HCT116 (cell line): ENCODE measurements around the gene CDC45. TPM values are rescaled to one million over a fixed set of nuclear protein-coding genes. Genes with fewer than 3 reads are reported as not detected.

Experiments used
- ATAC-seq: fragments of 200-7000 bp; cut with Tn5 transposase; 2 replicates; pipeline ENCODE4 v1.9.1; 2020; ENCODE audit warnings: mild to moderate bottlenecking, moderate library complexity
- BruUV-seq: library from RNA; stranded (reverse); fragments of 400-500 nt; replicated peaks from 2 replicates; lab custom pipeline; 2021; lab: Mats Ljungman, UMichigan
- CTCF ChIA-PET: fragments of 300-600 bp; sonication (Branson Sonifier 250); formaldehyde crosslinking; loops from one replicate; lab custom pipeline; 2021; ENCODE audit warnings: antibody characterized with exemption; lab: Charles Lee
- POLR2A ChIA-PET: fragments of 300-600, 350-600 bp; sonication (Branson Sonifier 250); formaldehyde crosslinking; loops from one replicate; lab custom pipeline; 2021; ENCODE audit warnings: antibody characterized with exemption; lab: Charles Lee
- RAD21 ChIA-PET, 2 experiments: fragments of 300-600 bp; sonication (Branson Sonifier 250); formaldehyde crosslinking; loops; one replicate each; lab custom pipeline; 2023; ENCODE audit warnings: low total read pairs in 2 of 2; ENCODE audit not compliant: uncharacterized antibody in 2 of 2, unreplicated experiment in 2 of 2, low non-redundant PET in 1 of 2; lab: Charles Lee
- DNase-seq: peaks from one replicate; pipeline ENCODE4 v3.0.0-alpha.2; 2010; ENCODE audit warnings: low read depth, low spot score
- H2AFZ ChIP-seq: fragments of 200-600 bp; shearing (Covaris generic), sonication (generic); 2 replicates; pipeline ENCODE4 v1.6.1; 2017; ENCODE audit warnings: low read depth, mixed run types, mixed read lengths, antibody characterized with exemption, low read length; ENCODE audit not compliant: poor library complexity, severe bottlenecking
- H3K27ac ChIP-seq: 2 replicates; pipeline ENCODE4 v1.5.1; 2012; ENCODE audit warnings: low read depth, low read length
- H3K27me3 ChIP-seq: fragments of 200-600 bp; sonication (generic); 2 replicates; pipeline ENCODE4 v1.6.1; 2016; ENCODE audit warnings: mixed run types, low read length, mixed read lengths; ENCODE audit not compliant: insufficient read depth
- H3K36me3 ChIP-seq, 2 experiments: fragments of 200-500 bp in 1 of 2; fragments of 200-600 bp in 1 of 2; sonication (Bioruptor generic) in 1 of 2; sonication (generic) in 1 of 2; 2 replicates each; pipeline versions ENCODE4 v1.5.1 to v1.6.1; 2014 to 2016; ENCODE audit warnings: low read length in 2 of 2, inconsistent platforms in 1 of 2, mixed read lengths in 1 of 2, mixed run types in 1 of 2; ENCODE audit not compliant: insufficient read depth in 2 of 2, control insufficient read depth in 1 of 2
- H3K4me1 ChIP-seq, 2 experiments: fragments of 200-600 bp in 1 of 2; sonication (generic) in 1 of 2; 2 replicates each; pipeline versions ENCODE4 v1.5.1 to v1.6.1; 2012 to 2017; ENCODE audit warnings: low read length in 2 of 2, inconsistent platforms in 1 of 2, mild to moderate bottlenecking in 1 of 2, mixed read lengths in 1 of 2, mixed run types in 1 of 2, moderate library complexity in 1 of 2; ENCODE audit not compliant: insufficient read depth in 2 of 2, control insufficient read depth in 1 of 2
- H3K4me2 ChIP-seq: fragments of 200-600 bp; sonication (generic); 2 replicates; pipeline ENCODE4 v1.6.1; 2017; ENCODE audit warnings: mixed run types, low read length, mixed read lengths
- H3K4me3 ChIP-seq, 2 experiments: fragments of 200-600 bp in 1 of 2; sonication (generic) in 1 of 2; replicated peaks in 1 of 2; 2 replicates each; pipeline ENCODE4 v1.5.1; 2011 to 2016; ENCODE audit warnings: low read length in 2 of 2, control low read depth in 1 of 2, low read depth in 1 of 2, mild to moderate bottlenecking in 1 of 2, mixed read lengths in 1 of 2, mixed run types in 1 of 2
- H3K79me2 ChIP-seq: fragments of 200-600 bp; sonication (generic); 2 replicates; pipeline ENCODE4 v1.6.1; 2017; ENCODE audit warnings: mild to moderate bottlenecking, mixed run types, low read length, moderate library complexity, mixed read lengths; ENCODE audit not compliant: insufficient read depth
- H3K9ac ChIP-seq: fragments of 200-600 bp; sonication (generic); 2 replicates; pipeline ENCODE4 v1.6.1; 2016; ENCODE audit warnings: low read length, mixed read lengths
- H3K9me2 ChIP-seq: fragments of 200-600 bp; sonication (generic), shearing (Covaris generic); 2 replicates; pipeline ENCODE4 v1.6.1; 2017; ENCODE audit warnings: mixed run types, mild to moderate bottlenecking, moderate library complexity; ENCODE audit not compliant: insufficient read depth
- H3K9me3 ChIP-seq, 2 experiments: fragments of 200-500 bp in 1 of 2; fragments of 200-600 bp in 1 of 2; sonication (Bioruptor generic) in 1 of 2; sonication (generic) in 1 of 2; 2 replicates each; pipeline ENCODE4 v1.6.1; 2014 to 2017; ENCODE audit warnings: low read length in 2 of 2, mixed read lengths in 2 of 2, inconsistent platforms in 1 of 2, low read depth in 1 of 2, mild to moderate bottlenecking in 1 of 2, mixed run types in 1 of 2, moderate library complexity in 1 of 2; ENCODE audit not compliant: control insufficient read depth in 1 of 2, insufficient read depth in 1 of 2
- H4K20me1 ChIP-seq: fragments of 200-600 bp; sonication (generic), shearing (Covaris generic); 2 replicates; pipeline ENCODE4 v1.6.1; 2017; ENCODE audit warnings: mixed run types, mild to moderate bottlenecking, moderate library complexity; ENCODE audit not compliant: insufficient read depth
- ATF3 ChIP-seq: IDR thresholded peaks from 2 replicates; pipeline ENCODE4 v1.6.1; 2012
- EGR1 ChIP-seq: IDR thresholded peaks from 2 replicates; pipeline ENCODE4 v1.6.1; 2012; ENCODE audit warnings: low read depth
- ELF1 ChIP-seq: IDR thresholded peaks from 2 replicates; pipeline ENCODE4 v1.6.1; 2012; ENCODE audit warnings: low read depth, borderline replicate concordance
- EZH2 ChIP-seq: fragments of 200-600 bp; sonication (generic); IDR thresholded peaks from 2 replicates; pipeline ENCODE4 v1.6.1; 2017; ENCODE audit warnings: antibody characterized with exemption, mixed run types
- EZH2phosphoT487 ChIP-seq: fragments of 200-600 bp; IDR thresholded peaks from 2 replicates; pipeline ENCODE4 v1.6.1; 2018; ENCODE audit warnings: antibody characterized with exemption, borderline replicate concordance
- FOSL1 ChIP-seq: IDR thresholded peaks from 2 replicates; pipeline ENCODE4 v1.6.1; 2012; ENCODE audit warnings: low read depth
- MAX ChIP-seq: IDR thresholded peaks from 2 replicates; pipeline ENCODE4 v1.6.1; 2012
- POLR2A ChIP-seq: IDR thresholded peaks from 2 replicates; pipeline ENCODE4 v1.7.0; 2011; ENCODE audit warnings: borderline replicate concordance; ENCODE audit not compliant: insufficient read depth, insufficient read length; ENCODE audit errors: extremely low read depth
- POLR2AphosphoS5 ChIP-seq: IDR thresholded peaks from 2 replicates; pipeline ENCODE4 v1.6.1; 2011; ENCODE audit warnings: mild to moderate bottlenecking, low read depth, low read length, moderate library complexity
- REST ChIP-seq: IDR thresholded peaks from 2 replicates; pipeline ENCODE4 v1.6.1; 2012; ENCODE audit warnings: low read depth
- TCF7L2 ChIP-seq: IDR thresholded peaks from 2 replicates; pipeline ENCODE4 v1.7.0; 2011; ENCODE audit warnings: borderline replicate concordance, inconsistent platforms; ENCODE audit not compliant: insufficient read depth, insufficient read length; ENCODE audit errors: extremely low read depth
- YY1 ChIP-seq: IDR thresholded peaks from 2 replicates; pipeline ENCODE4 v1.6.1; 2011; ENCODE audit warnings: low read length, low read depth, moderate library complexity, mild to moderate bottlenecking; ENCODE audit not compliant: insufficient replicate concordance; ENCODE audit errors: extremely low read depth
- ZFX ChIP-seq: fragments of 450-650 bp; IDR thresholded peaks from 2 replicates; pipeline ENCODE4 v1.6.1; 2017
- intact Hi-C: fragments of 100-400 bp; cut with micrococcal nuclease; formaldehyde crosslinking; loops from 2 replicates; pipeline ENCODE4 v1.10.0; 2022
- total RNA-seq: library from RNA; stranded (reverse); gene quantifications from one replicate; pipeline ENCODE4 v1.2.1, GENCODE V29; 2021; ENCODE audit not compliant: unreplicated experiment
- TF ChIP-seq, protein P1 (sequence below): IDR thresholded peaks from 2 replicates; pipeline ENCODE4 v1.6.1; 2011; ENCODE audit warnings: mild to moderate bottlenecking, low read length, moderate library complexity; ENCODE audit not compliant: insufficient replicate concordance; ENCODE audit errors: extremely low read depth
- TF ChIP-seq, protein P2 (sequence below), 3 experiments: fragments of 200-600 bp in 1 of 3; sonication (generic) in 1 of 3; IDR thresholded peaks in 2 of 3; conservative IDR thresholded peaks in 1 of 3; 2 replicates each; pipeline ENCODE4 v1.5.1; 2012 to 2017; ENCODE audit warnings: low read depth in 2 of 3, low read length in 2 of 3, antibody characterized with exemption in 1 of 3, borderline replicate concordance in 1 of 3, control low read depth in 1 of 3, mild to moderate bottlenecking in 1 of 3, mixed read lengths in 1 of 3, mixed run types in 1 of 3, moderate library complexity in 1 of 3; ENCODE audit not compliant: insufficient read depth in 1 of 3

CDC45 gene
- total RNA-seq, 1 experiment from 2014 or later = 43.4 TPM

DNA sequence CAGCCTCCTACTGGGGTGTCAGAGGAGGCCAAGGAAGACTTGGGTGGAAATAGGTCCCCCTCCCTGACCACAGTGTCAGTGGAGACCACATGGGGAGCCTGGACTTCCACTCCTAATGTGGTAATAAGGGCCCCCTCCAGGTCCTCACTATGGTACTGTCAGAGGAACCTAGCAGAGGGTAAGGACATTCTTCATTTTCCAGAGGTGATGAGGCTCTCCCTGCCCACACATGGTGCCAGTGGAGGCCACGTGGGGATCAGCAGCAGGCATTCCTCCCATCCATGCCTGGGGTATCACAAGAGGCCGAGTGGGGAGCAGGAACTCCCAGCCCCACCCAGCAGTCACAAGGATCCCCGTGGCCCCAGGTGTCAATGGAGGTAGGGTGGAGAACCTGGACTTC is 51.0 kb downstream of the CDC45 start:
- no TSS peak for BruUV-seq
- no peaks in the 10 kb centered on the region for H3K9me3 ChIP-seq
- H3K79me2 ChIP-seq = no peaks in the 10 kb centered on the region
- peaks cover 0 to 5% of the 10 kb centered on the region in 2 experiments; a peak in 1 of 4 replicates for H3K4me1 ChIP-seq
- ATAC-seq (peak; percentile 52), DNase-seq (no peak)
- no peak overlapping the region for H3K4me2 ChIP-seq
- no peaks in the 10 kb centered on the region for H3K36me3 ChIP-seq
- TF ChIP-seq ATF3 = no peak
- no peak for TF ChIP-seq EZH2phosphoT487
- no peak for TF ChIP-seq EZH2
- no peak for TF ChIP-seq POLR2AphosphoS5
- no peak for TF ChIP-seq YY1
- TF ChIP-seq REST = no peak
- no peak for TF ChIP-seq ZFX
- TF ChIP-seq EGR1 = no peak
- TF ChIP-seq ELF1 = no peak
- no peak for TF ChIP-seq FOSL1
- TF ChIP-seq, protein P1, sequence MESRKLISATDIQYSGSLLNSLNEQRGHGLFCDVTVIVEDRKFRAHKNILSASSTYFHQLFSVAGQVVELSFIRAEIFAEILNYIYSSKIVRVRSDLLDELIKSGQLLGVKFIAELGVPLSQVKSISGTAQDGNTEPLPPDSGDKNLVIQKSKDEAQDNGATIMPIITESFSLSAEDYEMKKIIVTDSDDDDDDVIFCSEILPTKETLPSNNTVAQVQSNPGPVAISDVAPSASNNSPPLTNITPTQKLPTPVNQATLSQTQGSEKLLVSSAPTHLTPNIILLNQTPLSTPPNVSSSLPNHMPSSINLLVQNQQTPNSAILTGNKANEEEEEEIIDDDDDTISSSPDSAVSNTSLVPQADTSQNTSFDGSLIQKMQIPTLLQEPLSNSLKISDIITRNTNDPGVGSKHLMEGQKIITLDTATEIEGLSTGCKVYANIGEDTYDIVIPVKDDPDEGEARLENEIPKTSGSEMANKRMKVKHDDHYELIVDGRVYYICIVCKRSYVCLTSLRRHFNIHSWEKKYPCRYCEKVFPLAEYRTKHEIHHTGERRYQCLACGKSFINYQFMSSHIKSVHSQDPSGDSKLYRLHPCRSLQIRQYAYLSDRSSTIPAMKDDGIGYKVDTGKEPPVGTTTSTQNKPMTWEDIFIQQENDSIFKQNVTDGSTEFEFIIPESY = no peak
- no peak for TF ChIP-seq POLR2A
- TF ChIP-seq, protein P2, sequence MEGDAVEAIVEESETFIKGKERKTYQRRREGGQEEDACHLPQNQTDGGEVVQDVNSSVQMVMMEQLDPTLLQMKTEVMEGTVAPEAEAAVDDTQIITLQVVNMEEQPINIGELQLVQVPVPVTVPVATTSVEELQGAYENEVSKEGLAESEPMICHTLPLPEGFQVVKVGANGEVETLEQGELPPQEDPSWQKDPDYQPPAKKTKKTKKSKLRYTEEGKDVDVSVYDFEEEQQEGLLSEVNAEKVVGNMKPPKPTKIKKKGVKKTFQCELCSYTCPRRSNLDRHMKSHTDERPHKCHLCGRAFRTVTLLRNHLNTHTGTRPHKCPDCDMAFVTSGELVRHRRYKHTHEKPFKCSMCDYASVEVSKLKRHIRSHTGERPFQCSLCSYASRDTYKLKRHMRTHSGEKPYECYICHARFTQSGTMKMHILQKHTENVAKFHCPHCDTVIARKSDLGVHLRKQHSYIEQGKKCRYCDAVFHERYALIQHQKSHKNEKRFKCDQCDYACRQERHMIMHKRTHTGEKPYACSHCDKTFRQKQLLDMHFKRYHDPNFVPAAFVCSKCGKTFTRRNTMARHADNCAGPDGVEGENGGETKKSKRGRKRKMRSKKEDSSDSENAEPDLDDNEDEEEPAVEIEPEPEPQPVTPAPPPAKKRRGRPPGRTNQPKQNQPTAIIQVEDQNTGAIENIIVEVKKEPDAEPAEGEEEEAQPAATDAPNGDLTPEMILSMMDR (IDR thresholded peaks at IDR 0.05 in 2 of 3, conservative IDR thresholded peaks at IDR 0.05 in 1 of 3; ENCODE audit: borderline replicate concordance in 1 of 3, insufficient read depth in 1 of 3, low read depth in 2 of 3, low read length in 2 of 3) = no peak
- no peak for TF ChIP-seq TCF7L2
- TF ChIP-seq MAX = no peak
- ChIA-PET POLR2A (no interaction called here), RAD21 (no interaction called here), CTCF (no interaction called here)
- no peak overlapping the region for H3K27ac ChIP-seq
- no peaks in the 10 kb centered on the region for H3K9me2 ChIP-seq
- no peaks in the 10 kb centered on the region for H4K20me1 ChIP-seq
- no peaks in the 10 kb centered on the region for H3K27me3 ChIP-seq
- no peak overlapping the region for H3K4me3 ChIP-seq
- intact Hi-C loops = no loop called here
- no peak overlapping the region for H2AFZ ChIP-seq
- no peak overlapping the region for H3K9ac ChIP-seq
